Adipose tissue (tissue), 3 donors: ENCODE data around the gene GAPDHS. TPM values are rescaled to one million over a fixed set of nuclear protein-coding genes. Genes with fewer than 3 reads are reported as not detected.

Experiments
- H3K27ac ChIP-seq: one replicate; pipeline ENCODE4 v1.5.1; 2013; ENCODE audit warnings: low read depth, low read length
- WGBS, 3 donors: extraction: QIAGEN DNeasy Blood & Tissue Kit; methylation state at CpG; one replicate each; pipeline ENCODE4 v1.1.7; 2013; 5-methylcytosine and 5-hydroxymethylcytosine counted together
- polyA plus RNA-seq, 3 donors: library from polyadenylated mRNA; stranded (reverse); fragments of 200-250 nt; gene quantifications; one replicate each; pipeline ENCODE4 v1.2.3, GENCODE V29; 2013
- donor health status: healthy with polysubstance abuse.
- donor health status: Bipolar disorder and iron deficiency.
- donor health status: healthy.

GAPDHS gene
- polyA plus RNA-seq, 3 donors, result not detected

DNA sequence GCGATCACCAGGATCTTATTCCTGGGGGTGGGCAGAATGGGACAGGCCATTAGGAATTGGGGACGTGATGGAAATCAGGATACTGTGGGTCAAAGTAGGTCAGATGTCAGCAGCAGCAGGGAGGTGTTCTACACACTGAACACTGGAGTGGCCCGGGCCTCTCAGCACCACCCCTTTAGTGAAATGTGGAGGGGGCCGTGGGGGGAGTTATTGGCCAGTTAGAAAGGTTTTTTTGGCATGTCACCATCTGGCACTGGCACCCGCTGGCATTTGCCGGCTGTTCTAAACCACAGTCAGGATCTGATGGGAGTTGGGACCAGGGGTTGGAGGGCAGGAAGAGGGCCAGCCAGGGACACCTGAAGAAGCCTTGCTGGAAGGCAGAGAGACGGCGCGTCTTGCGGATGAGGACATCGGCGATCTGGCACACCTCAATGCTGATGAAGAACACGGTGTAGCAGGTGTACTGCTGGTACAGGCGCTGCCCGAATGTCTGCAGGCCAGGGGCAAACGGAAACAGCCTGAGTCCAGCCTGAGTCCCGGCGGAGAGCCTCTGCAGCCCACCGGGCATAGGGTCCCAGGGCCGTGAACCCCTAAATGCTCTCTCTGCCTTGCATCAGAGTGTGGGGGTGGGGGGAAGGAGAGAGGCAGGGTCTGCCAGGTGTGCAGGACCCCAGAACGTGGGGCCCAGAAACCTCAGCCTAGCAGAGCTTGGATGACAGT lies 18.0 kb downstream of the GAPDHS start:
- no peak overlapping the region for H3K27ac ChIP-seq
- 78 to 86% (median 82%) methylated on average over 21 of the region's 21 CpGs for WGBS, 3 donors

DNA sequence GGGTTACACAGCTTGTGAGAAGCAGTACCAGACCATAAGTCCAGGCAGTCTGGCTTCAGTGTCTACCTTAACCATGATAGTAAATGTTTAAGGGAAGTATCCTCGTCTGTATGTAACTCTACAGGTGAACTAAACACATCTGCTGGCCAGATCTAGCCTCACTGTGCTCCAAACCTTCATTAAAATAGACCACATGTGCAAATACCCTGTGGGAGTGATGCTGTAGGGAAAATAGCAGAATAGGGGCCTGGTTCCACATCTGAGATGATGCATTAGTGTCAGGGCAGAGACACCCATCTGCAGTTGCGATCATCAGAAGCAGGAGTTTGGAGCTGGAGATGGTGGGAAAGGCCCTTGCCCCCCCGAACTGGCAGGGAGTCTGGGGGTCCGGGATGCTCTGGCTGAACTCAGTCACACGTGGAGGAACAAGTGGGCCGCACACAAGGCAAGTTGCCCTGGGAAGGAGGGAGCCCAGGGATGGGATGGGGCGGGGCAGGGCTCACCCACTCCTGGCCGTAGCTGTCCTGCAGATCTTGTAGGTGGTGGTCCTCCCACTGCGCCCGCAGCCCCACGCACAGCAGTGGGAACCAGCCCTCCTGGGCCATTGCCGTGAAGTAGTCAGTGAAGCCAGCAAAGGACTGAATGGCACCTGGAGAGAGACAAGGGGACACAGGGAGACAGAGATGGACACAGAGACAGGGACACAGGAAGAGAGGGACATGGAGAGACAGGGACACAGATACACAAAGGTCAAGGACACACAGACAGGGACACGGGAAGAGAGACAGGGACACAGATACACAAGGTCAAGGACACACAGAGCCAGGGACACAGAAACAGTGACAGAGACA lies 19.5 kb downstream of the GAPDHS start:
- 76 to 77% (median 77%) methylated on average over 13 of the region's 13 CpGs for WGBS, 3 donors
- no peak overlapping the region for H3K27ac ChIP-seq

DNA sequence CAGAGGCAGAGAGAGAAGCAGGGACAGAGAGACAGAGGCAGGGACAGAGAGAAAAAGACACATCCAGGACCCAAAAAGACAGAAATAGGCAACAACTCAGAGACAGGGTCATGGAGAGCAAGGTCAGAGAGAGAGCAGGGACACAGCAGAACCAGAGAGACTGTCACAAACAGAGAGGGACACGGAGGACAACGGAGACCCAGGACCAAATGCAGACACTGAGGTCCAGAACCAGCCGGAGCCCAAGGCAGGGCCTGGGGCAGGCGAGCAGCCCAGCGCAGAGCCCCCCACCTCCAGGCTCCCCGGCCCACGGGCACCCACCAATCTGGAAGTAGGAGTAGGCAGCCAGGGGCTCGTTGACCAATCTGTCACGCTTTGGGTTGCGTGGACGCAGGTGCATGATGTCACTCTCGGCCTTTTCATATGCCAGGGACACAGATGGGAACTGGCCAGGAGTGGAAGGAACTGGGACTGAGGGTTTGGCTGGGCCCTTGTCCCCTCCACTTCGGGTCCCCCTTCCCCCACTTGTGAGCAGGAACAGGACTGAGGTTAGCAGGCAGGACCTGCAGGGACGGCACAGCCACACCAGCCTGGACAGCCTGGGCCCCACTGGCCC lies 20.2 kb downstream of the GAPDHS start:
- H3K27ac ChIP-seq, result no peak overlapping the region
- WGBS, 3 donors, result 69 to 76% (median 70%) methylated on average over 12 to 14 of the region's 14 CpGs

DNA sequence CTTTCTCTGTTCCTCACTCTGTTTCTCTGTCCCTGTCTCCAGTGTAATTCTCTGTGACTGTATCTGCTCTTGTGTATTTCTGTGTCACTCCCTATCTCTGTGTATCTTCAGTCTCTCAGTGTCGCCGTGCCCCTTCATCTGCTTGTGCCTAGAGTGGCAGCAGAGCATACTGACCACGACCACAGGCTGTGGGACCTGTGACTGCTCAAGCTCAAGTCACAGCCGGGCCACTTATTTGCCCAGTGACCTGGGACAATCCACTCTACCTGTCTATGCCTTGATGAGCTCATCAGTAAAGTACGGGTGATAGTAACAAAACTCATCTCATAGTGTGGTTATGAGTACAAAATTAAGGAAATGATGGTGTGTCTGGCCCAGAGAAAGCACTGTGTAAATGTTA lies 20.8 kb downstream of the GAPDHS start:
- 74 to 78% (median 74%) methylated on average over 5 of the region's 5 CpGs for WGBS, 3 donors
- no peak overlapping the region for H3K27ac ChIP-seq

DNA sequence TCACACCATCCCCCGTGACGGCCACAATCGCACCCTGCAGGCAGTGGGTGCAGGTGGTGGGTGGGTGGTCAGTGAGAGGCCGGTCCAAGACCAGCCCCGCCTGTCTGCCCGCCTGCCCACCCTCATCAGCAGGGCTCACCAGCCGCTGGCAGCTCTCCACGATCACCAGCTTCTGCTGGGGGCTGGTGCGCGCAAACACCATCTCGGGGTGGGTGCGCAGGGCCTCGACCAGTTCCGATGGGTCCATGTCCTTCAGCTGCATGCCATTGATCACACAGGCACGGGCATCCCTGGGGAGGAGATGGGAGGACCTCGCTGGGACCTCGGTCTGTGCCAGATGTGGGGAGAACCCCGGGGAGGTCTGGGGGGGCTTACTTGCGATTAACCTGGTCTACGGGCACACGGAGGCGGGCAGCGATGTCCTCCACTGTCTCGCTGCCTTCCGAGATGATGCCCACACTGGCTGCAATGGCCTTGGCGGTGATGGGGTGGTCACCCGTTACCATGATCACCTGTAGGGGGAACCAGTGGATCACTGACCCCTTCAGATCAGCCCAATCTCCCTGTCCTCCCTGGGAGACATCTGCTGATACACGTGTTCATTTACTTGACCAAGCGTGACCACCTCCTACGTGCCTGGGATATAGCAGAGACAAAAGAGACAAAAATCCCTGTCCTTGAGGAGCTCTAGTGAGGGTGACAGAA lies 22.2 kb downstream of the GAPDHS start:
- H3K27ac ChIP-seq, result no peak overlapping the region
- 69 to 76% (median 73%) methylated on average over 28 to 30 of the region's 30 CpGs for WGBS, 3 donors

DNA sequence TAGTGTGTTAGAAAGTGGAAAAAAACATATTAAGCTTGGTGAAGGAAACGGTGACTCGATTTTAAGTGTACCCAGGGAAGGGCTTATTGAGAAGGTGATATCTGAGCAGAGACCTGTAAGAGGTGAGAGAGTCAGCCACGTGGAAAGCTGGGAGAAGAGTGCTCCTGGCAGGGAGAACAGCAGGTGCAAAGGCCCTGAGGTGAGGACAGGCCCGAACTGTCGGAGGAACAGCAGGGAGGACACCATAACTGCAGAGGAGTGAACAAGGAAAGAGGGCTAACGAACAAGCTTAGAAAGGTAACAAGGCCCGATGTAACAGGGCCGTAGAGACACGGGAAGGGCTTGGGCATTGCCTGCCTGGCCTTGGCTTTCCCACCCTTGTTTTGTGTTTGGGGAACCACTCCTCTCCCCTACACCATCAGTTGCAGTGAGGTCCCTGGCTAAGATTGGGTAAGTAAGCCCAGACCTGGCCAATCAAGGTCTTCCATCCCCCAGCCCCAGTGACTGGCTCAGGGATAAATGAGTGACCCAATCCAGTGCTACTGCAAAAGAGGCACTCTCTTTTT lies 22.9 kb downstream of the GAPDHS start:
- H3K27ac ChIP-seq, result no peak overlapping the region
- WGBS, 3 donors, result 84 to 90% (median 85%) methylated on average over 9 of the region's 9 CpGs

DNA sequence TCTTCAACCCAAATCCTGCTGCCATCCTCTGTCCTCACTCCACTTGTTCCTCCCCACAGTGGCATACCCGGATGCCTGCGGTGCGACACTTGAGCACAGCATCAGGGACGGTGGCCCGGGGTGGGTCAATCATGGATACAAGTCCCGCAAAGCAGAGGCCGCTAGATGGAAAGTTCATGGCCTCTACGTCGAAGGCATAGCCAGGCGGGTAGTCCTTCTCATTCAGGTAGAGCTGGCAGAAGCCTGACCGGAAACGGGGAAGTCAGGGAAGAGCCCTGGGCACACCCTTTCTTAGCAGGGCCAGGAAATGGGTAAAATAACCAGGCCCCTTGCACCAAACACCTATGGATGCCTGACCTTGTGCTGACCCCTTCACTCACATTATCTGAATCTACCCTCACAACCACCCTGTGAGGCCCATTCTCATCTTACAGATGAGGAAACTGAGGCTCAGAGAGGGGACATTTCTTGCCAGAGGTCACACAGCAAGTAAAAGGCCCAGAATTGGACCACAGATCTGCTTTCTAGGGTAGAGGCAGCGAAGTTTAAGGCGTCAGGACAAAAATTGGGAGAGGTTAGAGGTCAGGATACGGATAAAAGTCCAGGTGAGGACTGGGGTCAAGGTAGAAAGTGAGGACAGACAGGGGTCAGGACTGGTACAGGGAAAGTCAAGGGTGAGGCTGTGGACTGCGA lies 23.7 kb downstream of the GAPDHS start:
- no peak overlapping the region for H3K27ac ChIP-seq
- WGBS, 3 donors, result 80 to 85% (median 84%) methylated on average over 16 of the region's 16 CpGs

DNA sequence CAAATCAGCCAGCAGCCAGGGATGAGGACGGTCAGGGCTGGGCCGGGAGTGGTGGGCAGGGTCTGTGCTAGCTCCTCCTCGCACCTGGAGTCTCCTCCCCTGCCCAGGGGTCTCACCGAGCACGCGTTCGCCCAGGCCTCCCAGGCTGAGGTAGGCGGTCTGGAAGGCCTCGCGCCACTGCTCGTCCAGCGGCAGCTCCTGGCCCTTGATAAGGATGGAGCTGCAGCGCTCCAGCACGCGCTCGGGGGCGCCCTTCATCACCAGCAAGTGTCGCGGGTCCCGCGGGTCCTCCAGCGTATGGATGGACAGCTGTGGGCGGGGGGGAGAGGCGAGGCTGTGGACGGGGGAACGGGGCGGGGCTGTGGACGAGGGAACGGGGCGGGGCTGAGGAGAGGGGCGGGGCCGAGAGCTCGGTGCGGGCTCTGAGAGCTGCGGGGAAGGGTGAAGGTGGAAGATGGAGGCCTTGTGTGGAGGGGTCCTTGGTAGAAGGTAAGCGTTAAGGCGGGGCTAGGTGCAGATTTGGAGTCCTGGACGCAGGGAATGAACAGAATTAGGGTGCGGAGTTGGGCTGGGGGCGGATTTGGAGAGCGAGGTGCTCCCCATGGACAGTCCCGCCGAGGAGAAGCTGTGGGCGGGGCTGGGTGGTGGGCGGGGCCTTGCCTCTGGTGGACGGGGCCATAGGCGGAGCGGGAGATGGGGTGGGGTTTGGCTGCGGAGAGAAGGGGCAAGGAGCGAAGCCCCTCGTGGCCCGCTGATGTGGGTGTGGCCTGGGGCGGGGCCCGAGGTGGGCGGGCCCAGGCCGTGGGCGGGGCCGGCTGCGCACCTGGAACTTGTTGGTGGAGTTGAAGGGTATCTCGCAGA lies 24.5 kb downstream of the GAPDHS start:
- no peak overlapping the region for H3K27ac ChIP-seq
- WGBS, 3 donors, result 4 to 7% (median 5%) methylated on average over 55 to 60 of the region's 60 CpGs

DNA sequence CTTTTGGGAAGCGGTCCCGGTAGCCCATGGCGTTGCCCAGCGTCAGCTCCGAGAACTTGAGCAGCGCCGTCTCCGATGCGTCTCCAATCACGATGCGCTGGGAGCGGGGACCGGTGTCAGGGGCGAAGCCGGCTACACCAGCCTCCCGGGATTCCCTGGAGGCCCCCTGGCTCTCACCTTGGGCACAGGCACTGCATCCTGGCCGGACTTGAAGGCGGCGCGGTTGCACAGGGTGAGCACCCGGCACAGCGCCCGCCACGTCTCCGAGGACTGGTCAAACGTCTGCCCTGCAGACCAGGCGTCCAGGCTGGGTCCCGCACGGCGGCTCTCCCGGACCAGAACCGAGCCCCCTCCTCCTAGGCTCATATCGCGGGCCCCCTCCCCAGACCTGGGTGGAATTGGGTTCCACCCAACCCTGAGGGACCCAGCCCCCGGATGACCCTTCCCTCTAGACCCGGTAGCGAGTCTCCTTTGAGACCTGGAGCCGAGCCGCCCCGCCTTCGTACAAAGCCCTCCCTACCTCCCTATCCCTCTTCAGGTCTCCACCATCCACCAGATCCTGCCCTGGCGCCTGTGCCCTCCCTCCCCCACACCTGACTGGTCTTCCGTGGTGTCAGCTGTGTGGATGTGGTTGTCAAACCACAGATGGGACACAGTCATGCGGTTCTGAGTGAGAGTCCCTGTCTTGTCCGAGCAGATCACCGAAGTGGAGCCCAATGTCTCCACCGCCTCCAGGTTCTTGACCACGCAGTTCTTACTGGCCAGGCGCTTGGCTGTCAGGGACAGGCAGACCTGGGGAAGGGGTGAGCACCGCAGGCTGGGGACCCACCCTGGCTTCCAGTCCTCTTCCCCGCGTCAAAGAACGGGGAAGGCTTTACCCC lies 25.4 kb downstream of the GAPDHS start:
- no peak overlapping the region for H3K27ac ChIP-seq
- WGBS, 3 donors, result 18 to 37% (median 29%) methylated on average over 53 of the region's 53 CpGs

DNA sequence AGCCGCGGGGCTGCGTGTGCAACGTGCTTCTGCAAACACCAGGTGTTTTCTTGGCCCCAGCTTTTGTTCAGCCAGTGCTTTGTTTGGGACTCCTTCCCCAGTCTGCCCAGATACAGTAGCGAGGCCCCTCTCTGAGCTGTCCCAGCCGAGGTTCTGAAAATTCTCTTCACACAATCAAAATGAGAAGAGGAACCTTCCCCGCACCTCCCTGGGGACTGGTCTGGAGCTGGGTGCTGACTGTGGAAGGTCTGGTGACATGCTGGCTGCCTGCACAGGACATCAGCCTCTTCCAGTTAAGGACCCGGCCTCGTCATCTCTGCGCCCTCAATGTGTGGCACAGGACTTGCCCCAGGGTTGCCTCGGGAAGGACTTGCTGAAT lies 26.0 kb downstream of the GAPDHS start:
- 38 to 70% (median 61%) methylated on average over 11 of the region's 11 CpGs for WGBS, 3 donors
- no peak overlapping the region for H3K27ac ChIP-seq

DNA sequence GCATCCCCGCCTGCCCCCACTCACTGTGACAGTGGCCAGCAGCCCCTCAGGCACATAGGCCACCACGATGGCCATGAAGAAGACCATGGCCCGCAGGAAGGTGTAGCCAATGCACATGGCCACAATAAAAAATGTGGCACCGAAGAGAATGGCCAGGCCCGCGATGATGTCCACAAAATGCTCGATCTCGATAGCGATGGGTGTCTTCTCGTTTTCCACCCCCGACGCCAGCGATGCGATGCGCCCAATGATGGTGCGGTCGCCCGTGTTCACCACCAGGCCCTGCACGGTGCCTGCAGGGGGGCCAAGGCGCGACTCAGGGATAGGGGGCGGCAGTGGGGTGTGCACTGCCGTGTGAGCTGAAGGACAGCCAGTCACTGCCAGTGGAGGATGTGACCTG lies 26.5 kb downstream of the GAPDHS start:
- WGBS, 3 donors, result 88 to 91% (median 91%) methylated on average over 23 of the region's 23 CpGs
- H3K27ac ChIP-seq, result no peak overlapping the region

DNA sequence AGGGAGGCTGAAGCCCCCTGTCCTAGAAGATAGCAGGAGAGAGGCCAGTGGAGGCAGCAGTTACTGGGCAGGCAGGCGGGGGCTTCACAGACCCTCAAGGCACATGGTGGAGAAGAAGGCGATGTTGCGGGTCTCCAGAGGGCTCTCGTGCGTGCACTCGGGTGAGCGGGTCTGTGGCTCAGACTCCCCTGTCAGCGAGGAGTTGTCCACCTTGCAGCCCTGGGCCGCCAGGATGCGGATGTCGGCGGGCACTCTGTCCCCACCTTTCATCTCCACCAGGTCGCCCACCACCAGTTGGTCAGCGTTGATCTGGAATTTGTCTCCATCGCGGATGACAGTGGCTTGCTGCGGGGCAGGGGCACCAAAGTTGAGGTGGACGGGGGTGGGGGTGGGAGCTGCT lies 27.0 kb downstream of the GAPDHS start:
- H3K27ac ChIP-seq, result no peak overlapping the region
- 86 to 90% (median 89%) methylated on average over 18 of the region's 18 CpGs for WGBS, 3 donors

DNA sequence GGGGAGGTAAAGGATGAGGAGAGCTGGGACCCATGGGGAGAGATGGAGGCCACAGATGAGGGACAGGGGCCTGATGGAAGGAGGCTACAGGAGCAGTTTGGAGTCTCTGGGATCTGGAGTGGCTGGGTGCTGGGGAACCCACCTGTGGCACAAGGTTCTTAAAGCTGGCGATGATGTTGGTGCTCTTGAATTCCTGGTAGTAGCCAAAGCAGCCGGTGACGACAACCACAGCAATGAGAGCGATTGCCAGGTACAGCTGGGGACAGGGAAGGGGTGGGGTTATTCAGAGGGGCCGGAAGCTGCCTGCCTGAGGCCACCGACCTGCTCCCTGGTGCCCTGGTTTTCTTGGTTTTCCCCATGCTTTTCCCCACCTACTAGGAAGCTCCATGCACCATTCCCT lies 27.4 kb downstream of the GAPDHS start:
- 19 to 62% (median 58%) methylated on average over 4 to 6 of the region's 6 CpGs for WGBS, 3 donors
- H3K27ac ChIP-seq, result no peak overlapping the region

DNA sequence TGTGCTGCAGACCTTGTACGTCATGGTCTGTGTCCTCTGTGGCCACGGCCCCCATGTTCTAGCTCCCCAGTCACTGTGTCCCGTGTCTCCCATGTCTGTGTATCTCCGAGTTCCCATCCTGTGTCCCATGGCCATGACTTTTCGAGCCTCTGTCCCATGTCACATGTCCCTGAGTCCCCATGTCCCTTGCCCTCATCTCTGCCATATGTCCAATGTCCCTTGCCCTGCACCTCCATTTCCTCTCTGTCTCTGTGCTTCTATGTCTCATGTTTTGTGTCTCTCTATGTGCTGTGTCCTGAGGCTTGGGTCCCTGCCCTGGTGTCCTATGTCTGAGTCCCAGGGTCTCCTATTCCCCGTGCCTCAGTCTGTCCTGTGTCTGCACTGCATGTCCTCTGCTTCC lies 28.2 kb downstream of the GAPDHS start:
- WGBS, 3 donors, result 79 to 87% (median 83%) methylated on average over 6 of the region's 6 CpGs
- no peak overlapping the region for H3K27ac ChIP-seq

DNA sequence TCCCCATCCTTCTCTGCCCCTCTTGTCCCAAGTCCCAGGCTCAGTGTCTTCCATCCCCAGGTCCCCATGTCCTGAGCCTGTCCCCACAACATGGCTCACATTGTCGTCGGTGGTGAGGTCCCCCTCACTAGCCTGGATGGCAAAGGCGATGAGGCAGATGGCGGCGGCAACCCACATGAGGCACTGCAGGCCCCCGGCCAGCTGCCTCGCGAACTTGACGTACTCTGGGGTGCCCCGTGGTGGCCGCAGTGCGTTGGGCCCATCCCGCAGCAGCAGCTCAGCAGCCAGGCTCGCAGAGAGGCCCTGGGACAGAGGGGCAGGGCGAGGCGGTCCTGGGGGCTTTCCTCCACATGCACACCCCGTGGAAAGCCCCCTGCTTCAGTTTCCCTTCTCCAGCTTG lies 29.1 kb downstream of the GAPDHS start:
- 51 to 76% (median 61%) methylated on average over 13 to 17 of the region's 17 CpGs for WGBS, 3 donors
- H3K27ac ChIP-seq, result no peak overlapping the region

DNA sequence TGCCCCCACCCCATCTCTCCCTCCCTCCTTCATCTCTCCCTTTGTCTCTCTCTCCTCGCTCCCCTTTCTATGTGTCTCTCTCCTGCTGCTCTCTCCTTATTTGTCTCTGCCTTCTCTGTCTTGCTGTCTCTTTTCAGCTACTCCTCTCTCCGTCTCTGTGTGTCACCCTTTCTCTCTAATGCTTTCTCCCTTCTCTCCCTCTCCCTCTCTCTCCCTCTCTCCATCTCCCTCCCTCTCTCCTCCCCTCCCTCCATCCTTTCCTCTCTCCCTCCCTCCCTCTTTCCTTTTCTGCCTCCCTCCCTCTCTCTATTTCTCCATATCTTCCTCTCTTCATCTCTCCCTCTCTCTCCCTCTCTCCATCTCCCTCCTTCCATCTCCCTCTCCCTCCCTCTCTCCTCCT lies 29.5 kb downstream of the GAPDHS start:
- H3K27ac ChIP-seq, result no peak overlapping the region
- 56 to 74% (median 59%) methylated on average over 2 of the region's 2 CpGs for WGBS, 3 donors
